Esophagus squamous epithelium (tissue), 4 donors: ENCODE measurements around the gene KLC1.

Experiments
- CTCF ChIP-seq, 6 experiments: fragments of 450-650 bp in 4 of 6; fragments of 200-600 bp in 2 of 6; sonication (generic) in 2 of 6; IDR thresholded peaks; one replicate each; pipeline ENCODE4 v1.5.1; 2016 to 2019; ENCODE audit warnings: antibody characterized with exemption in 6 of 6, mild to moderate bottlenecking in 4 of 6, moderate library complexity in 4 of 6
- POLR2A ChIP-seq, 4 donors: fragments of 450-650 bp; IDR thresholded peaks; one replicate each; pipeline ENCODE4 v1.6.1; 2017; ENCODE audit warnings: antibody characterized with exemption in 4 of 4, mild to moderate bottlenecking in 4 of 4, moderate library complexity in 3 of 4

GRCh38 chr14:103705118-103705503 lies 76.1 kb downstream of the KLC1 start:
- TF ChIP-seq CTCF (IDR thresholded peaks at IDR 0.05) (no peak), POLR2A (IDR thresholded peaks at IDR 0.05) (no peak)
